GM18511 (cell line): ENCODE measurements around the gene USP31.
A peak's percentile ranks its signal among the peaks of the same experiment; 100 is the strongest.
"Not testable (repeated sequence)": the region's sequence is repeated elsewhere in the genome, so short reads cannot be mapped to it uniquely, and the experiment has no call there.

Source experiments
- ATAC-seq: cut with Tn5 transposase; IDR thresholded peaks from one replicate; pipeline ENCODE4 v1.9.1; 2021; ENCODE audit warnings: mild to moderate bottlenecking, moderate library complexity; ENCODE audit not compliant: unreplicated experiment

The USP31 gene

GRCh38 chr16:23156946-23157460 lies 7.8 kb upstream of the USP31 start:
- ATAC-seq, result no peak

GRCh38 chr16:23156110-23156509 lies 6.9 kb upstream of the USP31 start:
- no peak for ATAC-seq

- no peak for ATAC-seq
Observed at GRCh38 chr16:23155445-23156049, 6.3 kb upstream of the USP31 start.

- ATAC-seq, result no peak
Observed at GRCh38 chr16:23152386-23153178, 3.3 kb upstream of the USP31 start.

GRCh38 chr16:23149993-23150364 lies 727 bp upstream of the USP31 start:
- no peak for ATAC-seq

GRCh38 chr16:23148513-23149266 lies 562 bp downstream of the USP31 start:
- peak; percentile 40 for ATAC-seq

- no peak for ATAC-seq
Observed at GRCh38 chr16:23148166-23148512, 1.1 kb downstream of the USP31 start.

GRCh38 chr16:23147666-23148065 lies 1.6 kb downstream of the USP31 start:
- ATAC-seq, result no peak

- no peak for ATAC-seq
Observed at GRCh38 chr16:23146877-23147601, 2.2 kb downstream of the USP31 start.

- no peak for ATAC-seq
Observed at GRCh38 chr16:23145608-23146007, 3.6 kb downstream of the USP31 start.

GRCh38 chr16:23145186-23145585 lies 4.1 kb downstream of the USP31 start:
- ATAC-seq, result no peak

- ATAC-seq, result not testable (repeated sequence)
Observed at GRCh38 chr16:23144393-23144792, 4.9 kb downstream of the USP31 start.

GRCh38 chr16:23143391-23143790 lies 5.9 kb downstream of the USP31 start:
- no peak for ATAC-seq

- no peak for ATAC-seq
Observed at GRCh38 chr16:23141959-23142740, 7.1 kb downstream of the USP31 start.

GRCh38 chr16:23141500-23141899 lies 7.8 kb downstream of the USP31 start:
- ATAC-seq, result no peak

- ATAC-seq, result no peak
Observed at GRCh38 chr16:23141033-23141432, 8.2 kb downstream of the USP31 start.

- ATAC-seq, result no peak
Observed at GRCh38 chr16:23140107-23140506, 9.1 kb downstream of the USP31 start.

GRCh38 chr16:23137818-23138217 lies 11.4 kb downstream of the USP31 start:
- ATAC-seq, result no peak

- no peak for ATAC-seq
Observed at GRCh38 chr16:23137256-23137655, 12.0 kb downstream of the USP31 start.

GRCh38 chr16:23134274-23134673 lies 15.0 kb downstream of the USP31 start:
- ATAC-seq, result no peak
